Measurements from ENCODE around the gene MTTP. TPM values are rescaled to one million over a fixed set of nuclear protein-coding genes. Genes with fewer than 3 reads are reported as not detected.

MTTP gene
- total RNA-seq, 2 experiments from 2014 or later = 0.25 to 0.57 TPM

- DNase-seq (ENCODE audit: low spot score) = no peak
- H4K20me1 ChIP-seq (ENCODE audit: insufficient read depth, low read length) = no peaks in the 10 kb centered on the region
- no peaks in the 10 kb centered on the region for H3K79me2 ChIP-seq (ENCODE audit: insufficient read depth, low read depth, low read length)
- H3K9me2 ChIP-seq (ENCODE audit: insufficient read depth, low read length) = no peaks in the 10 kb centered on the region
- no peak overlapping the region for H3K4me2 ChIP-seq (ENCODE audit: low read length)
- H2AFZ ChIP-seq (ENCODE audit: low read length) = no peak overlapping the region
- TF ChIP-seq, protein P1, sequence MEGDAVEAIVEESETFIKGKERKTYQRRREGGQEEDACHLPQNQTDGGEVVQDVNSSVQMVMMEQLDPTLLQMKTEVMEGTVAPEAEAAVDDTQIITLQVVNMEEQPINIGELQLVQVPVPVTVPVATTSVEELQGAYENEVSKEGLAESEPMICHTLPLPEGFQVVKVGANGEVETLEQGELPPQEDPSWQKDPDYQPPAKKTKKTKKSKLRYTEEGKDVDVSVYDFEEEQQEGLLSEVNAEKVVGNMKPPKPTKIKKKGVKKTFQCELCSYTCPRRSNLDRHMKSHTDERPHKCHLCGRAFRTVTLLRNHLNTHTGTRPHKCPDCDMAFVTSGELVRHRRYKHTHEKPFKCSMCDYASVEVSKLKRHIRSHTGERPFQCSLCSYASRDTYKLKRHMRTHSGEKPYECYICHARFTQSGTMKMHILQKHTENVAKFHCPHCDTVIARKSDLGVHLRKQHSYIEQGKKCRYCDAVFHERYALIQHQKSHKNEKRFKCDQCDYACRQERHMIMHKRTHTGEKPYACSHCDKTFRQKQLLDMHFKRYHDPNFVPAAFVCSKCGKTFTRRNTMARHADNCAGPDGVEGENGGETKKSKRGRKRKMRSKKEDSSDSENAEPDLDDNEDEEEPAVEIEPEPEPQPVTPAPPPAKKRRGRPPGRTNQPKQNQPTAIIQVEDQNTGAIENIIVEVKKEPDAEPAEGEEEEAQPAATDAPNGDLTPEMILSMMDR (conservative IDR thresholded peaks at IDR 0.05; ENCODE audit: low read length) = no peak
- TF ChIP-seq EZH2phosphoT487 (IDR thresholded peaks at IDR 0.05; ENCODE audit: borderline replicate concordance, low read depth, low read length) = no peak
- no TSS peak for BruUV-seq (replicated peaks)
- no peaks in the 10 kb centered on the region for H3K36me3 ChIP-seq (ENCODE audit: insufficient read depth, low read length)
- POLR2A ChIA-PET = no interaction called here
- no peak overlapping the region for H3K4me3 ChIP-seq (ENCODE audit: low read depth, low read length, poor library complexity, severe bottlenecking)
- no peak overlapping the region for H3K27ac ChIP-seq (ENCODE audit: low read depth, low read length, poor library complexity, severe bottlenecking)
- CTCF ChIA-PET (ENCODE audit: unreplicated experiment) = no interaction called here
- no peaks in the 10 kb centered on the region for H3K4me1 ChIP-seq (ENCODE audit: insufficient read depth, low read length, poor library complexity, severe bottlenecking)
- H3K9me3 ChIP-seq (ENCODE audit: low read length) = no peaks in the 10 kb centered on the region
- intact Hi-C loops (cut with micrococcal nuclease; ENCODE audit: unreplicated experiment) = no loop called here
Observed at GRCh38 chr4:99655308-99656081, 80.9 kb downstream of the MTTP start.

DNA sequence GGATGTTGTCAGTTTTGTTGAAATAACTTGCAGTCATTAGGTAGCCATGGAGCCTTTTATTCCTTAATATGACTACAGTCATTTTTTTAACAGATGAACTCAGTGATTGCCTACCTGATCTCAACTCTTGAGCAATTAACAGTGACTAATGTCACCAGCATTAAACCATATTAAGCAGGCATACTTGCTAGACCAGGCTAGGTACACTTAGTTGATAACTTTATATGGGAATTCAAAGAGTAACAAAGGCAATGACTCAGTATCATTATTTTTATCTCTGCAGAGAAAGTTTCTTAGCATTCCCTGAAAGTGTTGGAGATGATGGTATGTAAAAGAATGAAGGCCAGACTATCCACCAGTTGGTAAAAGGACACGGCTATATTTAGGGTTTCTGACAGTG lies 83.2 kb downstream of the MTTP start, which contains the start of gene C4orf54:
Gene C4orf54 (minus strand): TSS at position 31 of the 400 bp plus-strand sequence. CDS start 3,180 bp downstream, outside the sequence.
- no peak for TF ChIP-seq EZH2phosphoT487 (IDR thresholded peaks at IDR 0.05; ENCODE audit: borderline replicate concordance, low read depth, low read length)
- TF ChIP-seq, protein P1 (conservative IDR thresholded peaks at IDR 0.05; ENCODE audit: low read length) = no peak

DNA sequence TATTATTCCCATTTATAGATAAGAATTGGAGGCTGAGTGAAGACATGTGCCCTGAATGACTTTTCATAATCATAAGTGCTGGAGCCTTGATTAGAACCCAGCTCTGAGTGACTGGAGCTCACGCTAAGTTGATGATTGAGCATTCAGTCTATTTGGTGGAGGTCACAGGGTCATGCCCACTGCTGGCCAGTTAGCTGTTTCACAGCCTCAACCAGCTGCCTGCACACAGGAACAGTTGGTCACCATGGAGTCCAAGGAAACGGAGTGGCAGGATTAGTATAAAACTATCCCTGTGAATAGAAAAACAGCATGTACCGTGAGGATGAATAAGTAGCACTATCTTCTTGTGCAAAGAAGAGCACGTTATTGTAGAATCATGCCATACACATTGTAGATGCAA lies 84.0 kb downstream of the MTTP start:
- no peaks in the 10 kb centered on the region for H3K4me1 ChIP-seq (ENCODE audit: insufficient read depth, low read length, poor library complexity, severe bottlenecking)
- H3K4me3 ChIP-seq (ENCODE audit: low read depth, low read length, poor library complexity, severe bottlenecking) = no peak overlapping the region
- no peak overlapping the region for H2AFZ ChIP-seq (ENCODE audit: low read length)
- no peaks in the 10 kb centered on the region for H4K20me1 ChIP-seq (ENCODE audit: insufficient read depth, low read length)
- CTCF ChIA-PET (ENCODE audit: unreplicated experiment) = no interaction called here
- H3K9me3 ChIP-seq (ENCODE audit: low read length) = no peaks in the 10 kb centered on the region
- intact Hi-C loops (cut with micrococcal nuclease; ENCODE audit: unreplicated experiment) = no loop called here
- TF ChIP-seq EZH2phosphoT487 (IDR thresholded peaks at IDR 0.05; ENCODE audit: borderline replicate concordance, low read depth, low read length) = no peak
- TF ChIP-seq, protein P1 (conservative IDR thresholded peaks at IDR 0.05; ENCODE audit: low read length) = no peak
- H3K9me2 ChIP-seq (ENCODE audit: insufficient read depth, low read length) = no peaks in the 10 kb centered on the region
- no peaks in the 10 kb centered on the region for H3K36me3 ChIP-seq (ENCODE audit: insufficient read depth, low read length)
- H3K27ac ChIP-seq (ENCODE audit: low read depth, low read length, poor library complexity, severe bottlenecking) = no peak overlapping the region
- no peak overlapping the region for H3K4me2 ChIP-seq (ENCODE audit: low read length)
- DNase-seq (ENCODE audit: low spot score) = no peak
- no peaks in the 10 kb centered on the region for H3K79me2 ChIP-seq (ENCODE audit: insufficient read depth, low read depth, low read length)
- no TSS peak for BruUV-seq (replicated peaks)
- POLR2A ChIA-PET = no interaction called here

More for the DNA sequence above, 83.2 kb downstream of the MTTP start, which contains the start of gene C4orf54:
- intact Hi-C loops (cut with micrococcal nuclease; ENCODE audit: unreplicated experiment) = no loop called here
- H3K4me2 ChIP-seq (ENCODE audit: low read length) = no peak within 1 kb of the TSS
- no peaks in the 10 kb centered on the region for H4K20me1 ChIP-seq (ENCODE audit: insufficient read depth, low read length)
- H2AFZ ChIP-seq (ENCODE audit: low read length) = no peak within 1 kb of the TSS
- no peak within 1 kb of the TSS for H3K4me3 ChIP-seq (ENCODE audit: low read depth, low read length, poor library complexity, severe bottlenecking)
- no peaks in the 10 kb centered on the region for H3K36me3 ChIP-seq (ENCODE audit: insufficient read depth, low read length)
- POLR2A ChIA-PET = interaction anchor here (0.9 kb wide), 1 partner anchor 9 kb away, joined by 4 read pairs; no protein-coding TSS in a partner anchor
- CTCF ChIA-PET (ENCODE audit: unreplicated experiment) = no interaction called here
- H3K9me3 ChIP-seq (ENCODE audit: low read length) = no peaks in the 10 kb centered on the region
- no peaks in the 10 kb centered on the region for H3K9me2 ChIP-seq (ENCODE audit: insufficient read depth, low read length)
- no peaks in the 10 kb centered on the region for H3K79me2 ChIP-seq (ENCODE audit: insufficient read depth, low read depth, low read length)
- DNase-seq (ENCODE audit: low spot score) = no peak
- H3K4me1 ChIP-seq (ENCODE audit: insufficient read depth, low read length, poor library complexity, severe bottlenecking) = no peaks in the 10 kb centered on the region
- no peak within 1 kb of the TSS for H3K27ac ChIP-seq (ENCODE audit: low read depth, low read length, poor library complexity, severe bottlenecking)
- BruUV-seq (replicated peaks) = no TSS peak

Data from OCI-LY7 (cell line).